KMS-11 (cell line): Measurements from ENCODE around the gene RAB3A.

ENCODE experiments used
- H2AFZ ChIP-seq: fragments of 200-600 bp; sonication (generic); 2 replicates; pipeline ENCODE4 v1.6.1; 2016; ENCODE audit warnings: antibody characterized with exemption, mixed run types, low read depth
- H3K27ac ChIP-seq: fragments of 200-600 bp; sonication (generic); 2 replicates; pipeline ENCODE4 v1.6.1; 2016; ENCODE audit warnings: mild to moderate bottlenecking, mixed run types
- H3K27me3 ChIP-seq: fragments of 200-600 bp; sonication (generic); 2 replicates; pipeline ENCODE4 v1.6.1; 2017; ENCODE audit warnings: mild to moderate bottlenecking, low read depth, mixed run types, moderate library complexity; ENCODE audit not compliant: insufficient read depth
- H3K36me3 ChIP-seq: fragments of 200-600 bp; sonication (generic); 2 replicates; pipeline ENCODE4 v1.6.1; 2017; ENCODE audit warnings: mild to moderate bottlenecking, mixed run types; ENCODE audit not compliant: insufficient read depth
- H3K4me1 ChIP-seq: fragments of 200-600 bp; sonication (generic); 2 replicates; pipeline ENCODE4 v1.6.1; 2016; ENCODE audit warnings: mild to moderate bottlenecking, low read depth, mixed run types; ENCODE audit not compliant: poor library complexity, severe bottlenecking
- H3K4me2 ChIP-seq: fragments of 200-600 bp; sonication (generic); 2 replicates; pipeline ENCODE4 v1.7.0; 2016; ENCODE audit warnings: mild to moderate bottlenecking, mixed run types
- H3K4me3 ChIP-seq: fragments of 200-600 bp; sonication (generic); IDR thresholded peaks from 2 replicates; pipeline ENCODE4 v1.6.1; 2017; ENCODE audit warnings: low read depth, low read length, mixed read lengths; ENCODE audit not compliant: insufficient read depth
- H3K79me2 ChIP-seq: fragments of 200-600 bp; sonication (generic); 2 replicates; pipeline ENCODE4 v1.6.1; 2016; ENCODE audit warnings: low read depth, mixed run types; ENCODE audit not compliant: insufficient read depth
- H3K9ac ChIP-seq: fragments of 200-600 bp; sonication (generic); 2 replicates; pipeline ENCODE4 v1.6.1; 2016; ENCODE audit warnings: mild to moderate bottlenecking, mixed run types
- H4K20me1 ChIP-seq: fragments of 200-600 bp; sonication (generic); 2 replicates; pipeline ENCODE4 v1.6.1; 2016; ENCODE audit warnings: mild to moderate bottlenecking, mixed run types; ENCODE audit not compliant: insufficient read depth
- CTCF ChIP-seq: fragments of 200-600 bp; sonication (generic); conservative IDR thresholded peaks from 2 replicates; pipeline ENCODE4 v1.6.1; 2017; ENCODE audit warnings: low read depth, mild to moderate bottlenecking, antibody characterized with exemption, low read length, moderate library complexity, mixed read lengths

RAB3A gene

GRCh38 chr19:18167975-18168645 is 35.7 kb downstream of the RAB3A start:
- Histone ChIP-seq H3K36me3 (no peaks in the 10 kb centered on the region), H2AFZ (no peak overlapping the region), H3K4me3 (no peak overlapping the region), H4K20me1 (no peaks in the 10 kb centered on the region), H3K27ac (no peak overlapping the region), H3K4me1 (no peaks in the 10 kb centered on the region), H3K9ac (no peak overlapping the region), H3K27me3 (no peaks in the 10 kb centered on the region), H3K79me2 (no peaks in the 10 kb centered on the region), H3K4me2 (no peak overlapping the region)
- peak; percentile 77 for TF ChIP-seq CTCF

- Histone ChIP-seq H3K27ac (no peak overlapping the region), H3K79me2 (no peaks in the 10 kb centered on the region), H3K4me3 (no peak overlapping the region), H2AFZ (no peak overlapping the region), H3K9ac (no peak overlapping the region), H3K36me3 (no peaks in the 10 kb centered on the region), H4K20me1 (no peaks in the 10 kb centered on the region), H3K4me1 (no peaks in the 10 kb centered on the region), H3K27me3 (no peaks in the 10 kb centered on the region), H3K4me2 (no peak overlapping the region)
- no peak for TF ChIP-seq CTCF
These were observed 36.8 kb downstream of the RAB3A start for GRCh38 chr19:18167011-18167410.

- H3K36me3 ChIP-seq = no peaks in the 10 kb centered on the region
- H3K4me1 ChIP-seq = no peaks in the 10 kb centered on the region
- H3K9ac ChIP-seq = no peak overlapping the region
- no peak overlapping the region for H3K4me3 ChIP-seq
- H3K4me2 ChIP-seq = no peak overlapping the region
- H4K20me1 ChIP-seq = no peaks in the 10 kb centered on the region
- H2AFZ ChIP-seq = no peak overlapping the region
- no peaks in the 10 kb centered on the region for H3K27me3 ChIP-seq
- H3K27ac ChIP-seq = no peak overlapping the region
- TF ChIP-seq CTCF = no peak
- no peaks in the 10 kb centered on the region for H3K79me2 ChIP-seq
These were observed 37.9 kb downstream of the RAB3A start for GRCh38 chr19:18165794-18166544.

GRCh38 chr19:18164072-18164471 is 39.8 kb downstream of the RAB3A start:
- no peak for TF ChIP-seq CTCF
- Histone ChIP-seq H3K36me3 (no peaks in the 10 kb centered on the region), H3K9ac (no peak overlapping the region)

More at GRCh38 chr19:18164072-18164471, 39.8 kb downstream of the RAB3A start:
- H3K27me3 ChIP-seq = no peaks in the 10 kb centered on the region
- no peaks in the 10 kb centered on the region for H4K20me1 ChIP-seq
- H3K4me3 ChIP-seq = no peak overlapping the region
- H3K4me1 ChIP-seq = no peaks in the 10 kb centered on the region
- H3K79me2 ChIP-seq = no peaks in the 10 kb centered on the region
- no peak overlapping the region for H2AFZ ChIP-seq
- no peak overlapping the region for H3K4me2 ChIP-seq
- H3K27ac ChIP-seq = no peak overlapping the region
